Left renal pelvis (tissue), 4 donors: ENCODE measurements around the gene ANKRD23. TPM values are rescaled to one million over a fixed set of nuclear protein-coding genes. Genes with fewer than 3 reads are reported as not detected.

Source experiments
- DNase-seq, 4 donors: peaks; one replicate each; pipeline ENCODE4 v3.0.0-alpha.2; 2013; ENCODE audit warnings: low read depth in 4 of 4, low spot score in 3 of 4
- polyA plus RNA-seq, 4 donors: library from polyadenylated mRNA; unstranded; fragments of 120-200 nt; gene quantifications; one replicate each; pipeline ENCODE4 v1.2.1, GENCODE V29; 2013; ENCODE audit not compliant: insufficient read length in 4 of 4

ANKRD23 gene
- polyA plus RNA-seq, 4 donors, result 4.1 to 6.1 (median 4.5) TPM

DNA sequence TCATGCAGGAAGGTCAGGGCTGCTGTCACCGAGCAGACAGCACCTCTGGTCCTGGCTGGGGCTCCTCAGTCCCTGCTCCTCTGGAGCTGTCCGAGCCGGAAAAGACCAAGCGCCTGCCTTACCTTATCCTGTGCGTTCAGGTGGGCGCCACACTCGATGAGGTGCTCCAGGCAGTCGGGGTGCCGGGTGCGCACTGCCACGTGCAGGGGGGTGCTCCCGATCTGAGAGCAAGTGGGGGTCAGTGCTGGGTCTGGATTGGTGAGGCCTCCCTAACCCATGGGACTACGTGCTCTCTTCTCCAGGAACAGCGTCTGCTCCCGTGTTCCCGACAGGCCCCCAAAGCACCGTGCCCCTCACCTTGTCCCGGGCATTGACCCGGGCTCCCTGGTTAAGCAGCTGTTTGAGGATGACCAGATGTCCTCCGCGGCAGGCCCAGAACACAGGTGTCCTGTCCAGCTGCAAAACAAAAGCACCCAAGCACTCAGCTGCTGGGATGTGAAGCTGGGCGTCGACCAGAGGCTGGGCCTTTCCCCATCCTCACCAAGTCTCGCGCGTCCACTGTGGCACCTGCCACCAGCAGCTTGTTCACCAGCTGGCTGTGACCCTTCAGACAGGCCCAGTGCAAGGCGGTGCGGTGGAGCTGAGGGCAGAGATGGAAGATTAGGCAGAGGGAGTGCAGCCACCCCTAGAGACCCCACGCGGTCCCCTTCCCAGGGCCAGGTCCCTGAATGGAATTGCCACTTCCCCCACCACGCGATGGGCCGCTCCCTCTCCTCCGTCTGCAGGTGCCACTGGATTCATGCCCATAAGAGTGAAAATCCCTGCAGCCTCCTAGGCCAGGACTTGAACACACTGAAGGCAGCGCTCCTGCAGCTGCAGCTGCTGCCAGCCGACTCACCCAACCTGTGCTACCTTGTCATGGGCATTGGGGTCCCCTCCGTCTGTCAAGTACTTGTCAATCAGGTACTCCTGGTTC, 3.7 kb downstream of the ANKRD23 start:
- no peak for DNase-seq

DNA sequence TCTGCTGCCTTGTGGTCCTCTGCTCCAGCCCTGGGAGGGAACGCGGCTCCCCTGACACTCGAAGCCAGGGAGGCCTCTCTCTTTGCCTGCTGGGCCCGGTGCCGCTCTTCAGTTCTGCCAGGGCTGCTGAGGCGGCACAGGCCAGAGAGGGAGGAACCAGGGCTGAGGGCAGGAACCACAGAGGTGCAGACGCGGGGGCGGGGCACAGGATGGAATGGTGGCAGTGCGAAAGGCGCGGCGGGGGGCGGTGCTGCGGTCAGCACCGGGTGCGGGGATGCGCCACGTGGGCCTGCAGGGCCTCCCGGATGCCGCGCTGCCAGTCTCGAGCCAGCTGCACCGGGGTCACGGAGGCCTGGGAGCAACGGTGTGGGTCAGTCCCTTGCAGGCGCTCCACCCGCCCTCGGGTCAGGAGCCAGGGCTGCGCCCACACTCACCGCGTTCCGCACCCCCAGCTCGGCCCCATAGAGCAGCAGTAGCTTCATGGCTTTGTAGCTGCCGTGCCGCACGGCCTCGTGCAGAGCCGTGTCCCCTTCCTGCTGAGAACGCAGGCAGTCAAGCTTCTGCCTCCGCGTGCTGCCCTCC, 4.4 kb downstream of the ANKRD23 start:
- no peak for DNase-seq

GRCh38 chr2:96838345-96839292, 5.2 kb downstream of the ANKRD23 start:
- no peak for DNase-seq

DNA sequence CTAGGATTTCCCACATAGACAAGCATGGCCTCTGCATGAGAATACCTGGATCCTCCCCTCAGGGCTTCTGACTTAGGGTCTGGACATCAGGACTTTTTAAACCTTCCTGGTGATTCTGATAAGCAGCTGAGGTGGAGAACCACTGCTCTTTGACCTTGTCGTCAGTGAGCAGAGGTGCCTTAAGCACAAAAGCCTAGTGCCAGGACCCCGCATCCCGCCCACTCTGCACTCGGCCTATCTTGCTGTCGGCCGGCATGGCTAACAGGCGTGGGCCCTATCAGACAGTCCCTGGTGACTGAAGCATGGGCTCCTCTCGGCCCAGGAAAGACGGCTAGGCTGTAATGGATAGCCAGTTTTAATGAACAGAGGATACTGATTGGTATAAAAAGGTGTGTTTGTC, 6.2 kb downstream of the ANKRD23 start:
- DNase-seq, result no peak

GRCh38 chr2:96835830-96836229, 8.0 kb downstream of the ANKRD23 start:
- DNase-seq, result no peak

- DNase-seq, result no peak
These were observed 10.9 kb downstream of the ANKRD23 start for GRCh38 chr2:96832754-96833507.

GRCh38 chr2:96832408-96832753, 11.4 kb downstream of the ANKRD23 start:
- no peak for DNase-seq

DNA sequence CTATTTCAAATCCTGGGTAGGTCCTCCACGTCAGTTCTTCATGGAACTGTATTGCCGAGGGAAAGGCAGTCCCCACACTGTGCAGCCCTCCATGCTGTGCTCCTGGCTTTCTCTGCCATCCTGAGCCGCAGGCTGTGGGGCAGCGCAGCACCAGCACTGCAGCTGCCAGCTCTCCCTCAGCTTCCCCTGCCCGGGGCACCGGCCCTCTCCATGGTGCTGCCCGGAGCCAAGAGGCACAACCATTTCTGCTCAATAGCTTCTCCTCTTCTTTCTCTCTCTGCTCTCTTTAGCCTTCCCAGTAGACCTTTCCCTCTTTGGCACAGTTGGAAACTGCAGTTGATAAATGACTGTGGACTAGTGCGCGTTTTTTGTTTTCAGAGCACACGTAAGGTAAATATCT, 12.1 kb downstream of the ANKRD23 start:
- DNase-seq, result no peak

- no peak for DNase-seq
These were observed 13.7 kb downstream of the ANKRD23 start for GRCh38 chr2:96830044-96830562.

DNA sequence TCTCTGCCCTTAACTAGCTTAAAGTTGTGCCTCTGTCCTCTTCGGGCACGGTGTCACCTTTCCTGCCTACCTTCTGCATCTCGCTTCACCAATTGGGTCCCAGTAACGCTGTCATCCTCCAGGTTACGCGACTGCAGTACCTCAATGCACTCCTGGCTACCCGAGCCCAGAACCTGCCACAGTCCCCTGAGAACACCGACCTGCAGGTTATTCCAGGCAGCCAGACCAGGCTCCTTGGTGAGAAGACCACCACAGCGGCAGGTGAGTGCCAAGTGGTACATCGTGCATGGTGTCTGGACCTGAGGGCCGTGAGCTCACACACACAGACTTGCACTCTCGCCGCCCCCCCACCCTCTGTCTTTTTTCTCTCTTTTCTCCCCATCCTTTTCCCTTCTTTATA, 14.9 kb downstream of the ANKRD23 start:
- DNase-seq, result no peak

DNA sequence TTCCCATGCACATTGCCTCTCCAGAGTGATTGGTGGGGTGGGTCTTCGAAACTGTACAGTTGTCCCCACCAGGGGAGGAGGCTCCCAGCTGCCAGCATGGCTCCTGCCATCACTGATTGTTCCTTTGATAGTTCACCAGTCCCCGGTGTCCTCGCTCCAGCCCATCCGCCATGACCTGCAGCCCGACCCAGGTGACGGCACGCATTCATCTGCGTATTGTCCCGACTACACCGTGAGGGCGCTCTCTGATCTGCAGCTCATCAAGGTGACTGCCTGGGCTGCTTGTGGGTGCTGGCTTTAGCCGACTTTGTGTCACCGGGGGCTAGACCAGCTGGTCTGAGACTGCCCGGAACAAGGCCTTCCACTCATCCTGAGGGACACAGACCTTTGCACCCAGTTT, 15.4 kb downstream of the ANKRD23 start:
- no peak for DNase-seq

- DNase-seq, result no peak
These were observed 17.1 kb downstream of the ANKRD23 start for GRCh38 chr2:96826546-96827278.

DNA sequence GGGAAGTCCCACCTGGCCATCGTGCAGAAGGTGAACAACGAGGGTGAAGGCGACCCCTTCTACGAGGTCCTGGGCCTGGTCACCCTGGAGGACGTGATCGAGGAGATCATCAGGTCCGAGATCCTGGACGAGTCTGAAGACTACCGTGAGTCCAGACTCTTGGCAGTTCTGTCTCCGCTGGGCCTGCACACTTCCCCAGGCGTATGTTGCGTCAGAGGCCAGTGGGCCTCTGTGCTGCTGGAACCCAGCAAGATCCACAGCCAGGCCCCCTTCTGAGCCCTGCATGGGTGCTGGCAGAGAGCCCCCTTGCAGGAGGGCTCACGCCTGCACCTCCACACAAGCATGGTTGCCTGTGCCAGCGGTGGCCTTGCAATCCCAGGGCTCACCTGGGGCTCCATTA, 18.8 kb downstream of the ANKRD23 start:
- DNase-seq, result no peak

- DNase-seq, result no peak
These were observed 19.5 kb downstream of the ANKRD23 start for GRCh38 chr2:96824079-96824870.

DNA sequence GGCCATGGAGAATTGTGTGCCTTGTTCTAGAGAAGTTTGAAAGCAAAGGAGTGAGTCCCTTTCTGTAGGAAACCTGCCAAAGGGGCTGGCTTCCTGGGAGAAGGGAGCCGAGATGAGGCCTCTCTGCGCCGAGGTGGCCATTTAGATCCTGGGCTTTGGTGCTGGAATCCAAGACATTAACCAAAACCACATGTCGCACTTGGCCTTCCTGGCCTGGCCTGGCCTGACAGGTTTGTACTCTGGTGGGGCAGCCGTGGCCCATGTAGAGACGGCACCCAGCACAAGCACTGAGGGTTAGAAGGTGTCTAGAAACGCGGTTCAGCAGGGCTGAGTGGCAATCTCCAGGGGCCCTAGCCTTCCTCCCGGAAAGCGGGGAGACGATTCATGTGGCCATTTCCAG, 20.6 kb downstream of the ANKRD23 start:
- DNase-seq, result no peak

DNA sequence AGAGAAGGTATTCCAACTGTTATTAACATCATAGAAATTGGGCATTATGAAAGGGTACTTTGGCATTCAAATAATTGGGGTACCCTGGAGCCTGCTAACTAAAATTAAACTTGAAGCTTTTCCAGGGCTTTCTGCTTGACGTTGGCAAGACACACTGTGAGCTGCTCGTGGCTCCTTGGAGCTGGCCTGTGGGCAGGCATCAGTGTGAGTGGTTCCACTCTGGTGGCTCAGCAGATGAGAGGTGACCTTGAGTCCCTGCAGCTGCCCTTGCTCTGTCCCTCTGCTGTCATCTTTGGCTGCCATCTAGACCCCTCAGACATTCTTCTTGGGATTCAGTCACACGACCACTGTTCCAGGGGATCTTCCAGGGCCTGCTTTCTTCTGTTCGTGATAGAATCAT, 21.0 kb downstream of the ANKRD23 start:
- DNase-seq, result no peak

GRCh38 chr2:96821113-96821675, 22.6 kb downstream of the ANKRD23 start:
- DNase-seq, result no peak

DNA sequence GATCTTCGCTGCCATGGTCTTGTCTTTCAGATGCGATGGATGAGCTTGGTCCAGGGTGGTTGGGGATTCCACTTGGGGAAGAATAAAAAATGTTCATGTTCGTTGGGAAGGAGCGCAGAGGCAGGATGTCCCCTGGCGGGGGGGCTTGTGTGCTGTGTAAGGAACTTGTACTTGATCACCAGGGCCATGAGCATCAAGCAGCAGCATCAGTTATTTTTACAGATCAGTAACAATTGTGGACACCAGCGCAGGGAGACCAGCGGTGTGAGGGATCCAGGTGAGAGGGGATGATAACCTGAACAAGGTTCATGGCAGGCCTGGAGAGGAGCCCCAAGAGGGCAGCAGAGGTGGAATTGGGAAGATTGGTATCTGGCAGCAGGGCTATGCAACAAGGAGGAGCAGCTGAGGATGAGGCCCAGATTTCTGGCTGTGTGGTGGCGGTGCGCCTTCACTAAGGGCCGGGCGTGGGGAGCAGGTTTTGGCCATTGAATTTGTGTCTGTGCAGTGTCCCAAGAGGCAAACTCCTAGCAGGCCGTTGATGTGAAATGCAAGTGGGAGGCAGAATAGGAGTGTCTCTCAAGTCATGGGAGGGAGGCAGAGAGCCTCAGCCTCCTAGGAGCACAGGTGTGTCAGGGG, 23.8 kb downstream of the ANKRD23 start:
- no peak for DNase-seq
